D341Med (cell line): ENCODE results near the gene METTL6.
"Not testable (repeated sequence)": the region's sequence is repeated elsewhere in the genome, so short reads cannot be mapped to it uniquely, and the experiment has no call there.

Experiments
- DNase-seq: peaks from one replicate; pipeline ENCODE4 v3.0.0; 2012; ENCODE audit warnings: low spot score

METTL6 gene

GRCh38 chr3:15403495-15403894 lies 23.8 kb downstream of the METTL6 start:
- no peak for DNase-seq

- DNase-seq: no peak
These were observed 25.4 kb downstream of the METTL6 start for GRCh38 chr3:15401936-15402335.

- DNase-seq: no peak
These were observed 27.4 kb downstream of the METTL6 start for GRCh38 chr3:15399970-15400369.

- DNase-seq: not testable (repeated sequence)
These were observed 28.6 kb downstream of the METTL6 start for GRCh38 chr3:15398731-15399133.

GRCh38 chr3:15393252-15393651 lies 34.1 kb downstream of the METTL6 start:
- DNase-seq: not testable (repeated sequence)

GRCh38 chr3:15391007-15391406 lies 36.3 kb downstream of the METTL6 start:
- DNase-seq: no peak

- no peak for DNase-seq
These were observed 36.9 kb downstream of the METTL6 start for GRCh38 chr3:15390460-15390859.

- DNase-seq: not testable (repeated sequence)
These were observed 39.0 kb downstream of the METTL6 start for GRCh38 chr3:15388335-15388734.

- no peak for DNase-seq
These were observed 39.6 kb downstream of the METTL6 start for GRCh38 chr3:15387735-15388134.

- no peak for DNase-seq
These were observed 40.2 kb downstream of the METTL6 start for GRCh38 chr3:15387171-15387581.

- DNase-seq: not testable (repeated sequence)
These were observed 40.7 kb downstream of the METTL6 start for GRCh38 chr3:15386654-15386955.

GRCh38 chr3:15385901-15386653 lies 41.3 kb downstream of the METTL6 start:
- DNase-seq: no peak

- not testable (repeated sequence) for DNase-seq
These were observed 42.1 kb downstream of the METTL6 start for GRCh38 chr3:15385238-15385695.

GRCh38 chr3:15384510-15385237 lies 42.7 kb downstream of the METTL6 start:
- DNase-seq: no peak

GRCh38 chr3:15382405-15382923 lies 44.9 kb downstream of the METTL6 start:
- no peak for DNase-seq

- DNase-seq: no peak
These were observed 46.1 kb downstream of the METTL6 start for GRCh38 chr3:15380980-15381890.

- peak; percentile 84 for DNase-seq
These were observed 49.2 kb downstream of the METTL6 start for GRCh38 chr3:15377961-15378791.

- no peak for DNase-seq
These were observed 51.8 kb downstream of the METTL6 start for GRCh38 chr3:15375461-15376000.

- DNase-seq: no peak
These were observed 54.4 kb downstream of the METTL6 start for GRCh38 chr3:15372918-15373317.

- no peak for DNase-seq
These were observed 58.7 kb downstream of the METTL6 start for GRCh38 chr3:15368561-15369135.

GRCh38 chr3:15367059-15367458 lies 60.3 kb downstream of the METTL6 start:
- no peak for DNase-seq
